Bone marrow (tissue), 2 donors: ENCODE measurements around the gene PCP2.

Source experiments
- DNase-seq, 2 donors: peaks; one replicate each; lab custom pipeline; 2025; lab: John Stamatoyannopoulos, UW

The PCP2 gene

GRCh38 chr19:7596211-7596937 is 37.1 kb downstream of the PCP2 start:
- no peak for DNase-seq

- no peak for DNase-seq
These were observed 37.9 kb downstream of the PCP2 start, which contains the start of gene CAMSAP3 for GRCh38 chr19:7595466-7596133. CAMSAP3 (plus strand) TSS chr19:7595863; CDS start chr19:7596003, 140 bp downstream.

GRCh38 chr19:7590256-7590655 is 43.3 kb downstream of the PCP2 start:
- DNase-seq = no peak

GRCh38 chr19:7589822-7590221 is 43.7 kb downstream of the PCP2 start:
- DNase-seq = no peak

- DNase-seq = no peak
These were observed 51.1 kb downstream of the PCP2 start for GRCh38 chr19:7582446-7582845.
